GM19452 (cell line): Measurements from ENCODE around the gene ADGRF1.
"Not testable (repeated sequence)": the region's sequence is repeated elsewhere in the genome, so short reads cannot be mapped to it uniquely, and the experiment has no call there.

Source experiments
- ATAC-seq: cut with Tn5 transposase; IDR thresholded peaks from one replicate; pipeline ENCODE4 v1.9.1; 2021; ENCODE audit not compliant: unreplicated experiment

The ADGRF1 gene

GRCh38 chr6:47023573-47023972 lies 18.6 kb downstream of the ADGRF1 start:
- ATAC-seq: no peak

- ATAC-seq: no peak
These were observed 19.9 kb downstream of the ADGRF1 start for GRCh38 chr6:47022191-47022590.

DNA sequence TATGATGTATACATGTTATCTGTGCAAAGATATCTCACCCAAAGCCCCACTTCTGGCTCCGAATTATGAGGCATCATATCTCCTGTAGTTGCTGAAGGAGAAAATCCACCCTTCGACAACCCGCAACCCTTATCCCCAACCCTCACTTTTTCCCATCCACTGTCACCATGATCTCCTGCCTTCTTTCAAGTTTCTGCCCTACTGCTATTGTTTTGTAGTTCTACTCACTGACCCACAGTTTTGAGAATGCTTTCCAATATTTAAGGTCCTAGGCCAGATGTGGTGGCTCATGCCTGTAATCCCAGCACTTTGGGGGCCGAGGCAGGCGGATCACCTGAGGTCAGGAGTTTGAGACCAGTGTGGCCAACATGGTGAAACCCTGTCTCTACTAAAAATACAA lies 22.2 kb downstream of the ADGRF1 start:
- no peak for ATAC-seq

DNA sequence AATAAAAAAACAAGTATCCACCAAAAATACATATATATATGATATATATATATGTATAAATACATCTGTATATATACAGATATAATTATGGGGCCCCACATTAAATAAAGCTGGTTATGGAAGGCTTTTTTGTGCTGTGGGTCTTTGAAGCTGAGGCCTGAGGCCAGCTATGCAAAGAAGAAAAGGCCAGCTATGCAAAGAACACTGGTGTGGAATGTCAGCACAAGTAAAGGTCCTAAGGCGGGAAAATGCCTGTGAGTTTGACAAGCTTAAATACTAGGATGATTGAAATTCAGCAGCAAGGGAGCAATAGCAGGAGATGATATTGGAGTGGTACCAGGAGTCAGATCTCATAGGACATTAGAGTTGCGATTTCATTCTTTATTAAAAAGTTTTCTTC lies 25.2 kb downstream of the ADGRF1 start:
- ATAC-seq: no peak

DNA sequence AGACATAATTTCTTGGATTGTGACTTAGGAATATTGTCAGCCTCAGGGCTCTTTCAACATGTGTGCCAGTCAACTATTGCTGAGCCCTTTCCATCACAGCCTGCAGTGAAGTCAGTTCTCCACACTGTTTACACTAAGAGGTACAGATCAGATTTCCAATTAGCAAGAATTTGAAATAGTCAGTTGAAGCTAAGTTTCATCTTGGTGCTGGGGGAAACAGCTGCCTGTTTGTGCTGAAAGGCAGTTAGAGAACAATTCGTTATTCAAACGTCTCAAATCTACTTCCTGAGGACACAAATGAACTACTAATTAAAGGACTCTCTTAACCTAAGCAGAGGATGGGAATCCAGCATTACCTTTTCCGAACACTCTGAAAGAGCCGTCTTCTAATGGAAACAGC lies 25.9 kb downstream of the ADGRF1 start:
- ATAC-seq: no peak

GRCh38 chr6:47014401-47014800 lies 27.7 kb downstream of the ADGRF1 start:
- ATAC-seq: no peak

GRCh38 chr6:47009583-47009982 lies 32.5 kb downstream of the ADGRF1 start:
- ATAC-seq: no peak

DNA sequence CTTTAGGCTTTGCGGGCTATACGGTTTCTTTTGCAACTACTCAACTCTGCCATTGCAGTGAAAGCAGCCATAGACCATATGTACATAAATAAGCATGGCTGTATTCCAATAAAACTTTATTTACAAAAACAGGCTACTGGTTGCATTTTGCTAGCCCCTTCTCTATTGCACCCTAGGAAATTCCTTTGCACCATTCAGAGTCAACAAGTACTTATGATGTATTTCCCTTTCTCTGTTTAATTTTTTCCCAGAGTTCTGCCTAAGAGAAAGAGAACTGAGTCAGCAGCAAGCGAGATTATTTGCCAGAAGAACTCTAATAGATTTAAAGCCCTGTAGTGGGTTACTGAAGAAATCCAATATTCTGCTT lies 33.8 kb downstream of the ADGRF1 start:
- no peak for ATAC-seq

DNA sequence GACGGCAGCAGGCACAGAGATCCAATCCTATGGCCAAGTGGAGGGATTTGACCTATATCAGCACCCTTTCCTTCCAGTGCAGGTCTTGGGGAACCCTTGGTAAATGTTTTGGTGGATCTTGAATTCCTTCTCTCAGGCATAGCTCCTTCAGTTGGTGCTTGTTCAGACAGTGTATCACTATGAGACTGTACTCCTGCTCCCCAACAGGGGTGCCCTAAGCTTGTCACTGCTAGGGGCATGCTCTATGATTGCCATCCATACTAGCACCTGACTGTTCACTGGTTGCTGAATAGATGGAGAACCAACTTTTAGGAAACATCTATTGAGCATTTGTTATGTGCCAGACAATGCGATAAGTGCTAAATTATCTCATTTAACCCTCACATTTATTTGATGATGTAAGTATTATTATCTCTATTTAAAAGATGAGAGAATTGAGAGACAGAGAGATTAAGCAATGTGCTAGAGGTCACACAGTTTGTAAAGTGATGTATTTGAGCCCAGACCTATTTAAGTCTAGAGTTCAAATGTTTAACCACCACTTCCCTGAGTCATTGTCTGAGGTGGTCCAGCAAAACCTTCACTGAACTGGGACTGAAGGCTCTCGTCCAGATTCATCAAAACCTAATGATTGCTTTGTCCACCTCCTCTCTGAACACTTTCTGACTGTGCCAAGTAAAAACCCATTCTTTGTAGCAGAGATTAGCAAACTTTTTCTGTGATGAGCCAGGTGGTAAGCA lies 34.3 kb downstream of the ADGRF1 start:
- no peak for ATAC-seq

- no peak for ATAC-seq
These were observed 36.6 kb downstream of the ADGRF1 start for GRCh38 chr6:47005486-47005885.

DNA sequence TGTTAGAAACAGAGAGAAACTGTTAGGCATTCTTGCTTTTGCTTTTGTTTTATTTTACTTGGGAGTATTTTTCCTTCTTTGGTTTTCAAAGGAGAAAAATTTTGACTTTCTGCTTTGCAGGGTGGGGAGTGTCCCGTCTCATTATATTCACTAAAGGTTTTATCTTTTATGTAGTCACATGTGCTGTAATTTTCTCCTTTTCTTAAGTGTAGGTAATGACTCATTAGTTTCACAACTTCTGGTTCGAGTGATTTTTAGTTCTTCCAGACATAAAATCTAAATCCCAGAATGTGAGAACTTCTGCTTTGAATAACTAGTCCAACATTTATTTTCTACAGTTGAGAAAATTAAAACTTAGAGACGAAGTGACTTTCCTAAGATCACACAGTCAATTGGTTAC lies 37.7 kb downstream of the ADGRF1 start:
- ATAC-seq: no peak

DNA sequence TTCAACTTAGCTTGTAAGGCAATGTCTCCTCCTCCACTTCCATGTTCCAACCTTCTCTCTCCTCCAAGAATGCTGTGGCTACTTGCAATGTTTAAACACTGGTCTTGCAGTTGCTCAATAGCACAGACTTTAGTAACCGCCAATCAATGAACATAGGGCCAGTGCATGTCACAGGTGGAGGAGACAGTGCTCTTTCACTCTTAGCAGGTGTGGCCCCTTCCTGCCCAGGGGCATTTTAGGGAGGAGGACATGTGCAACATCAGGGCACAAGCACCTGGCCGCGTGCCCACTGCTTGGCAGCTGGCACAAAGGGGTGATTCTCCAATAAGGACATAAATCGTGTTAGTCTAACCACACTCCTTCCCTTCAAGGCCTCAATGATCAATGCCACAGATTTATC lies 41.3 kb downstream of the ADGRF1 start:
- ATAC-seq: no peak

- no peak for ATAC-seq
These were observed 43.6 kb downstream of the ADGRF1 start for GRCh38 chr6:46998436-46999017.

- ATAC-seq: no peak
These were observed 44.5 kb downstream of the ADGRF1 start for GRCh38 chr6:46997646-46998045.

DNA sequence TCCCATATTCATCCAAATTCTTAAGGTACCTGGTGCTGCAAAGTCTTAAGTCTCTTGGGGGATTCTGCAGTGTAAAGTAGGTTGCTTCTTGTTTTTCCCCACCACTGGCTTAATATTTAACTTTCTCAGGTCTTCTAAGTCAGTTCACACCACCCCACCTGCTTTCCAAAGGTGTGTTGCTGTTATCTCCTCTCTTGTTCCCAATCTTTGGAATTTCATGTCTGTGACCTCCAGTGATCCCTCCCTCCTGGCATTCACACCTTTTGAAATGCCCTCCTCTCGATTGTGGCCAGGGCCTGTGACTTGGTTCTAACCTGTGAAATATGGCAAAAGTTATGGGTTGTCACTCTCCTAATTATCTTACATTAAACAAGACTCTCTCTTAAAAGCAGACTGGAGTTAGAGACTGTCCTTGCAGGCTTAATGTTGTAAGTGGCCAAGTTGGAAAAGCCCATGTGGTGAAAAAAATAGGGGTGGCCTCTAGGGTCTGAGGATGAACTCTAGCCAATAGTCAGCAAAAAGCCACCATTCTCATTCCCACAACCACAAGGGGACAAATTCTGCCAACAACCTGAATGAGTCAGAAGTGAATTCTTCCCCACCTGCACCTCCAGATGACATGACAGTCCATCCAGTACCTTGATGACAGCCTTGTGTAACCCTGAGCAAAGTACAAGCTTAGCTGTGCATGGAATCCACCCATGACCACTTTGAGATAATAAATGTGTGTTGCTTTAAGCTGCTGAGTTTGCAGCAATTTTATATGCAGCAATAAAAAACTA lies 45.1 kb downstream of the ADGRF1 start:
- ATAC-seq: no peak

DNA sequence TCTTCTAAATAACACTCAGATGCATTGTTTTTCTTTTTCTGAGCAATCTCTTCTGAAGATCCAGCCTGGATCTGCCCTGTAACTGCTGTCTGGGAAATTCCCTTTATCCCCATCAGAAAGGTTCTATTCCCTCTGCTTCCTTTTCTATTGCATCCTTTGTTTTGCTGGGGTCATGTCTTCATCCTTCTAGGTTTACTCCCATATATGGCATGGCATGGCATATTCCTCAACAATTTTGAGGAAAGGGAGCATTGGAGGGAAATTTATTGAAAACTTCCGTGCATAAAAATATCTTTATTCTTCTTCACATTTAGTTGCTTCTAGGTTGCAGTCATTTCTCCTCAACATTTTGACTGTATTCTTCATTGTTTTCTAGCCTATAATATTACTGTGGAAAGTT lies 47.2 kb downstream of the ADGRF1 start:
- ATAC-seq: no peak

DNA sequence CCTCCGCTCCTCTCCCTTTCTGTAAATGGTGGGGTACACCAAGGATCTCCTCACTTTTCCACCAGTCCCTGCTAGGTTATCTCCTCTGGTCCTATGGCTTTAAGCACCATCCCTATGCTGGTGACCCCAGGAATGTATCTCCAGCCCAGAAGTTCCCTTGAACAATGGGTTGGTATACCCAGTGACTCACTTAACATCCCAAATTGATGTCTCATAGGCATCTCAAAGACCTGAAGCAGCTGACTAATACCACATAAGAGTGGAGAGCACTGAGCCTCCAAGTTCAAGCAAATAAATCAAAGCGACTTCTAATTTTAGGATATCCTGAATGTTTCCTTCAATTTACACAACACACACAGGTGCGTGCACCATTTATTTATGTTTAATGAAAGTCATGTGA lies 48.3 kb downstream of the ADGRF1 start:
- no peak for ATAC-seq

DNA sequence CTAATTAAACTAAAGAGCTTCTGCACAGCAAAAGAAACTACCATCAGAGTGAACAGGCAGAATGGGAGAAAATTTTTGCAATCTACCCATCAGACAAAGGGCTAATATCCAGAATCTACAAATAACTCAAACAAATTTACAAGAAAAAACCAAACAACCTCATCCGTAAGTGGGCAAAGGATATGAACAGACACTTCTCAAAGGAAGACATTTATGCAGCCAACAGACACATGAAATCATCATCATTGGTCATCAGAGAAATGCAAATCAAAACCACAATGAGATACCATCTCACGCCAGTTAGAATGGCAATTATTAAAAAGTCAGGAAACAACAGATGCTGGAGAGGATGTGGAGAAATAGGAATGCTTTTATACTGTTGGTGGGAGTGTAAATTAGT lies 49.7 kb downstream of the ADGRF1 start:
- not testable (repeated sequence) for ATAC-seq

GRCh38 chr6:46990818-46991510 lies 51.2 kb downstream of the ADGRF1 start:
- not testable (repeated sequence) for ATAC-seq

DNA sequence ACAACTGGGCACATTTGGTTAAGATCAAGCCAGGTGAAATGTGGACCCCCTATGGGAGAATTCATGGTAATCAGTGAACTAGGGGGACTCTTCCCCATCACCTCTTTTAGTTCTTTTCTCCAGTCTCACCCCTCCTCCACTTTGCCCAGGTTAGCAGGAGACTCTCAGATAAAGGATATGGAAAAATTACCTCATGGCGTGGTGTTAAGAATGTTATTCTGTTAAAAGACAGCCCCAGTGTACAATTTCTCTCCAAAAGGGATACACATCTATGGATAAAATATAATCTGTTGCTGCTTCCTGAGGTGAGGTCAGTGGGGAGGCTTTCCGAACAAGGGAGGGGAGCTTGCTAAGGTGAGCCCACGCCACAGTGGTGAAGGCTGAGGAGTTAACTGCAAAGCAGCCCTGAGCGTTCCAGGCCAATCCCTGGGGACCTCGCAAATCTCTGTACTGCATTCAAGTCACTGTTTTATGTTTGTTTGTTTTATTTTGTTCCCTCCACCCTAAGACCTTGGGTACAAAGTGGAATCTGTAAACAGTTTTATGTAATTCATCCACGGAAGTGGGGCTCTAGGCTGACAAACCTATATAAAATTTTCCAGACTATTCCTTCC lies 52.0 kb downstream of the ADGRF1 start:
- ATAC-seq: no peak

GRCh38 chr6:46989398-46989797 lies 52.7 kb downstream of the ADGRF1 start:
- ATAC-seq: no peak
